ACHN (cell line): Measurements from ENCODE around the gene IYD.
"Not testable (repeated sequence)": the region's sequence is repeated elsewhere in the genome, so short reads cannot be mapped to it uniquely, and the experiment has no call there.

Experiments
- DNase-seq: peaks from one replicate; pipeline ENCODE4 v3.0.0-alpha.2; 2015
- in situ Hi-C: cut with HindIII; loops from 2 replicates; pipeline ENCODE4 v1.10.0; 2017; ENCODE audit warnings: low sequenced_read_pairs, low pct_ligation_motif_present, low pct_unique_long_range_greater_than_20kb

The IYD gene

GRCh38 chr6:150346346-150346745, 22.5 kb upstream of the IYD start:
- DNase-seq = no peak
- in situ Hi-C loops = no loop called here

GRCh38 chr6:150347845-150348244, 21.0 kb upstream of the IYD start:
- DNase-seq = no peak
- in situ Hi-C loops = no loop called here

- in situ Hi-C loops = no loop called here
Measured at GRCh38 chr6:150349546-150349945, 19.3 kb upstream of the IYD start.

GRCh38 chr6:150352321-150353296, 16.2 kb upstream of the IYD start:
- no peak for DNase-seq
- in situ Hi-C loops = no loop called here

More at GRCh38 chr6:150349546-150349945, 19.3 kb upstream of the IYD start:
- no peak for DNase-seq

GRCh38 chr6:150353445-150353844, 15.4 kb upstream of the IYD start:
- in situ Hi-C loops = no loop called here
- no peak for DNase-seq

- in situ Hi-C loops = no loop called here
- no peak for DNase-seq
Measured at GRCh38 chr6:150354754-150355571, 13.8 kb upstream of the IYD start.

- DNase-seq = no peak
- in situ Hi-C loops = no loop called here
Measured at GRCh38 chr6:150355932-150356331, 12.9 kb upstream of the IYD start.

GRCh38 chr6:150361876-150362275, 6.9 kb upstream of the IYD start:
- no peak for DNase-seq
- in situ Hi-C loops = no loop called here

- in situ Hi-C loops = no loop called here
- DNase-seq = no peak
Measured at GRCh38 chr6:150363733-150364132, 5.1 kb upstream of the IYD start.

GRCh38 chr6:150366118-150366778, 2.6 kb upstream of the IYD start:
- no peak for DNase-seq

GRCh38 chr6:150369408-150369807, 596 bp downstream of the IYD start:
- in situ Hi-C loops = no loop called here
- no peak for DNase-seq

More at GRCh38 chr6:150366118-150366778, 2.6 kb upstream of the IYD start:
- in situ Hi-C loops = no loop called here

GRCh38 chr6:150370112-150370511, 1.3 kb downstream of the IYD start:
- in situ Hi-C loops = no loop called here
- DNase-seq = no peak

- no peak for DNase-seq
- in situ Hi-C loops = no loop called here
Measured at GRCh38 chr6:150371356-150371755, 2.5 kb downstream of the IYD start.

- DNase-seq = no peak
- in situ Hi-C loops = no loop called here
Measured at GRCh38 chr6:150372051-150372450, 3.2 kb downstream of the IYD start.

- in situ Hi-C loops = no loop called here
- peak; percentile 3 for DNase-seq
Measured at GRCh38 chr6:150373260-150373701, 4.5 kb downstream of the IYD start.

- DNase-seq, in situ Hi-C loops: not testable (repeated sequence)
Measured at GRCh38 chr6:150374346-150374745, 5.5 kb downstream of the IYD start.

- in situ Hi-C loops = no loop called here
Measured at GRCh38 chr6:150377211-150377781, 8.5 kb downstream of the IYD start.

GRCh38 chr6:150380256-150380655, 11.4 kb downstream of the IYD start:
- in situ Hi-C loops = no loop called here
- DNase-seq = no peak

More at GRCh38 chr6:150377211-150377781, 8.5 kb downstream of the IYD start:
- peak; percentile 80 for DNase-seq
